HEK293 (cell line): ENCODE results near the gene BYSL.
"Not testable (repeated sequence)": the region's sequence is repeated elsewhere in the genome, so short reads cannot be mapped to it uniquely, and the experiment has no call there.

Experiments
- CTCF ChIA-PET: fragments of 350-600 bp; formaldehyde crosslinking; extraction: SDS; loops from one replicate; lab custom pipeline; 2021; ENCODE audit warnings: antibody characterized with exemption; lab: Yijun Ruan, JAX
- POLR2A ChIA-PET: fragments of 300-600 bp; formaldehyde crosslinking; extraction: SDS; loops from one replicate; lab custom pipeline; 2020; ENCODE audit warnings: antibody characterized with exemption, inconsistent platforms; lab: Yijun Ruan, JAX
- H3K27ac ChIP-seq: fragments of 200-500 bp; sonication (Bioruptor generic); 2 replicates; pipeline ENCODE4 v1.5.1; 2014; ENCODE audit warnings: low read depth, low read length, control low read depth, inconsistent platforms; ENCODE audit errors: extremely low read depth
- H3K36me3 ChIP-seq, 2 experiments: fragments of 200-500 bp in 1 of 2; sonication (Bioruptor generic) in 1 of 2; 1 replicate in 1 of 2; 2 replicates in 1 of 2; pipeline ENCODE4 v1.5.1; 2014 to 2017; ENCODE audit warnings: inconsistent platforms in 2 of 2, low read length in 2 of 2; ENCODE audit not compliant: control insufficient read depth in 2 of 2, insufficient read depth in 1 of 2
- H3K4me1 ChIP-seq: fragments of 200-500 bp; sonication (Bioruptor generic); 2 replicates; pipeline ENCODE4 v1.5.1; 2014; ENCODE audit warnings: mild to moderate bottlenecking, low read length, inconsistent platforms; ENCODE audit not compliant: control insufficient read depth, insufficient read depth
- H3K4me3 ChIP-seq: 2 replicates; pipeline ENCODE4 v1.5.1; 2011; ENCODE audit warnings: low read depth, mild to moderate bottlenecking, control low read depth, low read length, moderate library complexity
- H3K9me3 ChIP-seq: fragments of 200-500 bp; sonication (Bioruptor generic); 2 replicates; pipeline ENCODE4 v1.5.1; 2014; ENCODE audit warnings: low read depth, low read length, inconsistent platforms; ENCODE audit not compliant: control insufficient read depth, insufficient read depth
- BCL11B ChIP-seq: fragments of 450-650 bp; formaldehyde crosslinking; IDR thresholded peaks from 2 replicates; pipeline ENCODE4 v1.5.1; 2016; ENCODE audit warnings: low read depth, missing biosample characterization, missing genetic modification characterization
- FEZF1 ChIP-seq: fragments of 450-650 bp; formaldehyde crosslinking; IDR thresholded peaks from 2 replicates; pipeline ENCODE4 v1.5.1; 2016; ENCODE audit warnings: missing biosample characterization, missing genetic modification characterization
- GLIS1 ChIP-seq: fragments of 450-650 bp; formaldehyde crosslinking; IDR thresholded peaks from 2 replicates; pipeline ENCODE4 v1.5.1; 2016; ENCODE audit warnings: missing biosample characterization, missing genetic modification characterization
- HOXC10 ChIP-seq: sonication (generic); formaldehyde crosslinking; IDR thresholded peaks from 2 replicates; pipeline ENCODE4 v1.8.1; 2023; ENCODE audit warnings: mild to moderate bottlenecking, missing genetic modification reagents
- IKZF3 ChIP-seq: fragments of 450-650 bp; IDR thresholded peaks from 2 replicates; pipeline ENCODE4 v1.5.0; 2018; ENCODE audit warnings: missing biosample characterization, mild to moderate bottlenecking, missing genetic modification characterization, moderate library complexity
- MEIS1 ChIP-seq: sonication (generic); formaldehyde crosslinking; IDR thresholded peaks from 2 replicates; pipeline ENCODE4 v1.8.1; 2022; ENCODE audit warnings: missing genetic modification reagents, mild to moderate bottlenecking, borderline replicate concordance
- PBX3 ChIP-seq: sonication (generic); formaldehyde crosslinking; IDR thresholded peaks from 2 replicates; pipeline ENCODE4 v1.8.1; 2022; ENCODE audit warnings: mild to moderate bottlenecking, moderate library complexity, missing genetic modification reagents
- PRDM6 ChIP-seq: fragments of 450-650 bp; formaldehyde crosslinking; IDR thresholded peaks from 2 replicates; pipeline ENCODE4 v1.5.1; 2017; ENCODE audit warnings: missing biosample characterization, missing genetic modification characterization
- SALL2 ChIP-seq: fragments of 450-650 bp; formaldehyde crosslinking; IDR thresholded peaks from 2 replicates; pipeline ENCODE4 v1.5.0; 2017; ENCODE audit warnings: missing biosample characterization, mild to moderate bottlenecking, missing genetic modification characterization, borderline replicate concordance
- ZEB2 ChIP-seq: fragments of 450-650 bp; formaldehyde crosslinking; IDR thresholded peaks from 2 replicates; pipeline ENCODE4 v1.5.1; 2016; ENCODE audit warnings: missing biosample characterization, missing genetic modification characterization
- ZFP41 ChIP-seq: fragments of 450-650 bp; formaldehyde crosslinking; IDR thresholded peaks from 2 replicates; pipeline ENCODE4 v1.5.1; 2016; ENCODE audit warnings: missing biosample characterization, missing genetic modification characterization, borderline replicate concordance
- ZNF133 ChIP-seq: fragments of 450-650 bp; formaldehyde crosslinking; IDR thresholded peaks from 2 replicates; pipeline ENCODE4 v1.5.1; 2016; ENCODE audit warnings: missing biosample characterization, missing genetic modification characterization
- ZNF16 ChIP-seq: fragments of 450-650 bp; formaldehyde crosslinking; IDR thresholded peaks from 2 replicates; pipeline ENCODE4 v1.5.1; 2016; ENCODE audit warnings: low read depth, missing biosample characterization, missing genetic modification characterization
- ZNF175 ChIP-seq: fragments of 450-650 bp; formaldehyde crosslinking; IDR thresholded peaks from 2 replicates; pipeline ENCODE4 v1.5.1; 2016; ENCODE audit warnings: missing biosample characterization, missing genetic modification characterization
- ZNF184 ChIP-seq: fragments of 450-650 bp; IDR thresholded peaks from 2 replicates; pipeline ENCODE4 v1.5.1; 2018; ENCODE audit warnings: missing biosample characterization, mild to moderate bottlenecking, missing genetic modification characterization
- ZNF239 ChIP-seq: fragments of 450-650 bp; formaldehyde crosslinking; IDR thresholded peaks from 2 replicates; pipeline ENCODE4 v1.5.1; 2016; ENCODE audit warnings: missing biosample characterization, missing genetic modification characterization
- ZNF335 ChIP-seq: fragments of 450-650 bp; formaldehyde crosslinking; conservative IDR thresholded peaks from 2 replicates; pipeline ENCODE4 v1.5.1; 2016; ENCODE audit warnings: missing biosample characterization, missing genetic modification characterization
- ZNF354C ChIP-seq: fragments of 450-650 bp; formaldehyde crosslinking; IDR thresholded peaks from 2 replicates; pipeline ENCODE4 v1.5.1; 2016; ENCODE audit warnings: missing biosample characterization, missing genetic modification characterization, low read depth, borderline replicate concordance
- ZNF366 ChIP-seq: fragments of 450-650 bp; formaldehyde crosslinking; conservative IDR thresholded peaks from 2 replicates; pipeline ENCODE4 v1.5.1; 2016; ENCODE audit warnings: missing biosample characterization, missing genetic modification characterization
- ZNF423 ChIP-seq: fragments of 450-650 bp; formaldehyde crosslinking; IDR thresholded peaks from 2 replicates; pipeline ENCODE4 v1.5.1; 2016; ENCODE audit warnings: missing biosample characterization, missing genetic modification characterization
- ZNF548 ChIP-seq: fragments of 450-650 bp; formaldehyde crosslinking; IDR thresholded peaks from 2 replicates; pipeline ENCODE4 v1.5.1; 2016; ENCODE audit warnings: missing biosample characterization, missing genetic modification characterization
- ZNF658 ChIP-seq: fragments of 450-650 bp; formaldehyde crosslinking; IDR thresholded peaks from 2 replicates; pipeline ENCODE4; 2016; ENCODE audit warnings: missing biosample characterization, missing genetic modification characterization
- ZNF670 ChIP-seq: fragments of 450-650 bp; formaldehyde crosslinking; IDR thresholded peaks from 2 replicates; pipeline ENCODE4 v1.5.1; 2016; ENCODE audit warnings: missing biosample characterization, missing genetic modification characterization, low read depth
- ZNF776 ChIP-seq: fragments of 450-650 bp; formaldehyde crosslinking; IDR thresholded peaks from 2 replicates; pipeline ENCODE4 v1.5.0; 2017; ENCODE audit warnings: missing biosample characterization, missing genetic modification characterization, borderline replicate concordance
- ZNF837 ChIP-seq: fragments of 450-650 bp; formaldehyde crosslinking; IDR thresholded peaks from 2 replicates; pipeline ENCODE4 v1.5.1; 2016; ENCODE audit warnings: missing biosample characterization, missing genetic modification characterization

The BYSL gene

GRCh38 chr6:41942882-41943281 is 21.6 kb downstream of the BYSL start:
- not testable (repeated sequence) for H3K27ac ChIP-seq, H3K36me3 ChIP-seq, H3K4me3 ChIP-seq, H3K9me3 ChIP-seq
- CTCF ChIA-PET = interaction anchor here (0.6 to 13.4 kb wide), 7 partner anchors 17 to 355 kb away, joined by 3 to 160 read pairs (median 5); partner anchors contain the start of genes BYSL and MED20
- TF ChIP-seq ZNF335 (tag by site-specific recombination) = peak; percentile 33
- H3K4me1 ChIP-seq = peaks cover 20% of the 10 kb centered on the region
- POLR2A ChIA-PET = interaction anchor here (0.8 to 1.8 kb wide), 3 partner anchors 22 to 102 kb away, joined by 3 to 13 read pairs (median 6); partner anchors contain the start of genes BYSL and MED20

GRCh38 chr6:41943456-41943855 is 22.2 kb downstream of the BYSL start:
- TF ChIP-seq ZNF133 (tag by site-specific recombination) = no peak
- TF ChIP-seq ZNF16 (tag by site-specific recombination) = no peak
- no peak for TF ChIP-seq GLIS1 (tag by site-specific recombination)
- TF ChIP-seq ZNF423 (tag by site-specific recombination) = no peak
- TF ChIP-seq ZNF776 (tag by site-specific recombination) = no peak
- TF ChIP-seq SALL2 (tag by site-specific recombination) = no peak
- TF ChIP-seq ZNF837 (tag by site-specific recombination) = no peak
- no peak for TF ChIP-seq HOXC10 (CRISPR knock-in tag)
- TF ChIP-seq, all 188 proteins: peak for 0
- ChIA-PET CTCF (interaction anchor here (1.4 to 13.4 kb wide), 4 partner anchors 9 to 101 kb away, joined by 3 to 160 read pairs (median 76); partner anchors contain the start of genes BYSL and MED20), POLR2A (interaction anchor here (0.6 to 1.3 kb wide), 3 partner anchors 22 to 107 kb away, joined by 3 read pairs; partner anchors contain the start of genes BYSL and MED20)

GRCh38 chr6:41947581-41948220 is 26.4 kb downstream of the BYSL start:
- Histone ChIP-seq H3K4me1 (no peaks in the 10 kb centered on the region), H3K36me3 (no peaks in the 10 kb centered on the region), H3K27ac (no peak overlapping the region), H3K4me3 (no peak overlapping the region), H3K9me3 (no peaks in the 10 kb centered on the region)
- POLR2A ChIA-PET = interaction anchor here (0.5 kb wide), 1 partner anchor 81 kb away, joined by 7 read pairs; no protein-coding TSS in a partner anchor
- TF ChIP-seq ZNF184 (tag by site-specific recombination) = no peak
- CTCF ChIA-PET = interaction anchor here (0.6 to 1.5 kb wide), 3 partner anchors 8 to 125 kb away, joined by 3 read pairs; no protein-coding TSS in a partner anchor

More at GRCh38 chr6:41943456-41943855, 22.2 kb downstream of the BYSL start:
- Histone ChIP-seq H3K4me1 (peaks cover 17% of the 10 kb centered on the region), H3K9me3 (no peaks in the 10 kb centered on the region), H3K36me3 (peaks cover 0 to 4% of the 10 kb centered on the region in 2 experiments; a peak in 1 of 3 replicates), H3K27ac (no peak overlapping the region), H3K4me3 (no peak overlapping the region)

GRCh38 chr6:41954668-41955067 is 33.4 kb downstream of the BYSL start:
- CTCF ChIA-PET = interaction anchor here (0.5 to 1.1 kb wide), 3 partner anchors 90 to 465 kb away, joined by 3 to 5 read pairs (median 3); no protein-coding TSS in a partner anchor
- TF ChIP-seq ZNF175 (tag by site-specific recombination) (no peak), ZNF239 (tag by site-specific recombination) (no peak), IKZF3 (tag by site-specific recombination) (no peak), ZNF670 (tag by site-specific recombination) (no peak), ZNF366 (tag by site-specific recombination) (no peak), ZEB2 (tag by site-specific recombination) (no peak), ZNF423 (tag by site-specific recombination) (no peak), ZFP41 (tag by site-specific recombination) (no peak), ZNF354C (no peak), PBX3 (CRISPR knock-in tag) (no peak), FEZF1 (no peak), MEIS1 (CRISPR knock-in tag) (no peak), ZNF658 (tag by site-specific recombination) (no peak), ZNF548 (tag by site-specific recombination) (no peak), PRDM6 (tag by site-specific recombination) (no peak), BCL11B (tag by site-specific recombination) (no peak)

More at GRCh38 chr6:41954668-41955067, 33.4 kb downstream of the BYSL start:
- Histone ChIP-seq H3K36me3 (no peaks in the 10 kb centered on the region), H3K4me1 (no peaks in the 10 kb centered on the region), H3K9me3 (no peaks in the 10 kb centered on the region), H3K27ac (no peak overlapping the region), H3K4me3 (no peak overlapping the region)
- POLR2A ChIA-PET = no interaction called here
